Rectal smooth muscle tissue (tissue), 1 donor: ENCODE data around the gene USF3.

Experiments used
- H3K27ac ChIP-seq: one replicate; pipeline ENCODE4 v1.7.0; 2013; ENCODE audit warnings: low read depth, low read length, inconsistent platforms
- H3K27me3 ChIP-seq: one replicate; pipeline ENCODE4 v1.7.0; 2013; ENCODE audit warnings: low read length; ENCODE audit not compliant: control insufficient read depth, insufficient read depth
- H3K36me3 ChIP-seq: one replicate; pipeline ENCODE4 v1.7.0; 2013; ENCODE audit warnings: low read length; ENCODE audit not compliant: control insufficient read depth, insufficient read depth
- H3K4me1 ChIP-seq: one replicate; pipeline ENCODE4 v1.7.0; 2013; ENCODE audit warnings: low read length; ENCODE audit not compliant: control insufficient read depth, insufficient read depth
- H3K4me3 ChIP-seq: one replicate; pipeline ENCODE4 v1.7.0; 2013; ENCODE audit warnings: low read length
- H3K9ac ChIP-seq: one replicate; pipeline ENCODE4 v1.7.0; 2013; ENCODE audit warnings: low read length

Gene USF3

GRCh38 chr3:113615976-113616375, 80.5 kb downstream of the USF3 start:
- H3K27ac ChIP-seq = no peak overlapping the region
- H3K36me3 ChIP-seq = no peaks in the 10 kb centered on the region
- H3K27me3 ChIP-seq = no peaks in the 10 kb centered on the region
- no peak overlapping the region for H3K9ac ChIP-seq
- no peak overlapping the region for H3K4me3 ChIP-seq
- no peaks in the 10 kb centered on the region for H3K4me1 ChIP-seq

GRCh38 chr3:113614402-113614801, 82.0 kb downstream of the USF3 start:
- H3K4me1 ChIP-seq = no peaks in the 10 kb centered on the region
- H3K4me3 ChIP-seq = no peak overlapping the region
- no peak overlapping the region for H3K9ac ChIP-seq
- H3K27ac ChIP-seq = no peak overlapping the region
- no peaks in the 10 kb centered on the region for H3K36me3 ChIP-seq
- no peaks in the 10 kb centered on the region for H3K27me3 ChIP-seq

- H3K4me3 ChIP-seq = no peak overlapping the region
- H3K27ac ChIP-seq = no peak overlapping the region
- H3K36me3 ChIP-seq = no peaks in the 10 kb centered on the region
- no peak overlapping the region for H3K9ac ChIP-seq
- H3K4me1 ChIP-seq = no peaks in the 10 kb centered on the region
- H3K27me3 ChIP-seq = no peaks in the 10 kb centered on the region
Observed at GRCh38 chr3:113607219-113607596, 89.2 kb downstream of the USF3 start.

GRCh38 chr3:113606539-113607218, 89.8 kb downstream of the USF3 start:
- Histone ChIP-seq H3K27ac (no peak overlapping the region), H3K36me3 (no peaks in the 10 kb centered on the region), H3K4me1 (no peaks in the 10 kb centered on the region), H3K4me3 (no peak overlapping the region), H3K27me3 (no peaks in the 10 kb centered on the region), H3K9ac (no peak overlapping the region)

GRCh38 chr3:113602836-113603235, 93.6 kb downstream of the USF3 start:
- no peak overlapping the region for H3K4me3 ChIP-seq
- H3K36me3 ChIP-seq = no peaks in the 10 kb centered on the region
- no peaks in the 10 kb centered on the region for H3K4me1 ChIP-seq
- no peak overlapping the region for H3K27ac ChIP-seq
- no peaks in the 10 kb centered on the region for H3K27me3 ChIP-seq
- no peak overlapping the region for H3K9ac ChIP-seq

GRCh38 chr3:113602256-113602655, 94.2 kb downstream of the USF3 start:
- no peak overlapping the region for H3K27ac ChIP-seq
- H3K4me1 ChIP-seq = no peaks in the 10 kb centered on the region
- H3K9ac ChIP-seq = no peak overlapping the region
- no peaks in the 10 kb centered on the region for H3K27me3 ChIP-seq
- H3K4me3 ChIP-seq = no peak overlapping the region
- H3K36me3 ChIP-seq = no peaks in the 10 kb centered on the region

- Histone ChIP-seq H3K36me3 (no peaks in the 10 kb centered on the region), H3K9ac (no peak overlapping the region), H3K27me3 (no peaks in the 10 kb centered on the region), H3K27ac (no peak overlapping the region), H3K4me1 (no peaks in the 10 kb centered on the region), H3K4me3 (no peak overlapping the region)
Observed at GRCh38 chr3:113601240-113601639, 95.2 kb downstream of the USF3 start.

GRCh38 chr3:113600418-113601182, 95.8 kb downstream of the USF3 start:
- Histone ChIP-seq H3K27ac (no peak overlapping the region), H3K9ac (no peak overlapping the region), H3K36me3 (no peaks in the 10 kb centered on the region), H3K4me1 (no peaks in the 10 kb centered on the region), H3K27me3 (no peaks in the 10 kb centered on the region), H3K4me3 (no peak overlapping the region)
